Activated T-helper 9 cell treated with anti-CD3 and anti-CD28 coated beads, Interleukin-2, amount 50 U/mL, for 16 hours (primary cell): ENCODE data around the gene IL21R.
"Not testable (repeated sequence)": the region's sequence is repeated elsewhere in the genome, so short reads cannot be mapped to it uniquely, and the experiment has no call there.

Experiments
- DNase-seq: peaks from one replicate; pipeline ENCODE4 v3.0.0-alpha.2; 2020; ENCODE audit warnings: low read depth

The IL21R gene

DNA sequence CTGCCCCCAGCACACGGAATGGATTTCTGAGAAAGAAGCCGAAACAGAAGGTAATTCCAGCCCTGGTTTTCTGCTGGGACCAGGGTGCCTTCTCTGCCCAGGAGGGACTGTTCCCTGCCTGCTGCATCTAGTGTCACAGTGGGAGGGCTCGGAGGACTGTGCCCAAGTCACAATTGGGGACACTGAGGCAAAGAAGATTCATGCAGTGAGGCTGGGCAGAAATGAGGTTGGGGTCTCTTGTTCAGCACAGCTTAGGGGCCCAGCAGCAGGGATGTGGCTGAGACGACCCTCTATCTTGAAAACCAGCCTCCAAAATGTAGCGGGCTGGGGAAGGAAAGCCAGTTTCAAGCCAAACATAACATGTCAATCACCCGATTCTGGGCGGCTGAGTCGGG is 592 bp downstream of the IL21R start:
- no peak for DNase-seq

DNA sequence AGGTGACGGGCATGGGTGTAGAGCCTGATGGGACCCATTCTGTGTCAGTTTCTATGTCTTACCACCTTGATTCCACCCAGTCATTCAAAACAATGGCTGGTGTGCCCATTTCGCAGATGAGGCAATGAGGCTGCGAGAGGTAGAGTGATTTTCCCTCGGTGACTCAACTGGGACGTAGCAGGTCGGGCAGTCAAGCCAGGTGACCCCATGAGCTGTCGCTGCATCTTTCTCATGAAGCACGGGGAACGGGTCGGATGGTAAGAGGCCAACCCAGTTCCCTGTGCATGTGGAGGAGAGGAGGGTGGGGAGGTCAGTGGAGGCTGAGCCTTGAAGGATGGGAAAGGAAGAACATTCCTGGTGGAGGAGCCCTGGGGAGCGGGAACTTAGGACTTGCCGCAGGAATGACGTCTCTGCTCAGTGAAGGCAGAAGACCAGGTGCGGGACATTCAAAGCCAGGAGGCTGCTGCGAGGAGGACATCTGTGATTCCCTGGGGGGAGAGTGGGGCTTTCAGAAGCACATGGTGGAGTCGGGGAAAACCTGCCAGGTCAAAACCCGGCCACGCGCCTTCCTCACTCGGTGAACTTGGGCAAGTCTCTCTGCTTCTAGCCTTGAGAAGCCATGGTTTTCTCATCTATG is 1.1 kb downstream of the IL21R start:
- DNase-seq: peak; percentile 28

DNA sequence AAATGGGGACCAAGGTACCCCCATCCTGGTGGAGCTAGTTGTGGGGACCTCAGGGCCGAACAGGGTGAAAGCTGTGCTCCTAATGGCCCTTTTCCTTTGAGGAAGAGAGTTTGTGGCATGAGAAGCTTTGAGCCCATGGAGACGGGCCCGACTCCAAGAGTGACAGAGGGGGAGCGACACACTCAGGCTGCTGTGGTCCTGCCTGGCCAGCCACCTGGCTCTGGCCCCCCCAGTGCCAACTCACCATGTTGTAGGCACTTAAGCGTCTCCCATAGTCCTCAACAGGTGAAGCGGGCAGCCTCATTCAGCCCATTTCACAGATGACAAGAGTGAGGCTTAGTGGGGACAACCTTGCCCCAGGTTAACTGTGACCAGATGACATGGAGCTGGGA is 1.6 kb downstream of the IL21R start:
- DNase-seq: no peak

DNA sequence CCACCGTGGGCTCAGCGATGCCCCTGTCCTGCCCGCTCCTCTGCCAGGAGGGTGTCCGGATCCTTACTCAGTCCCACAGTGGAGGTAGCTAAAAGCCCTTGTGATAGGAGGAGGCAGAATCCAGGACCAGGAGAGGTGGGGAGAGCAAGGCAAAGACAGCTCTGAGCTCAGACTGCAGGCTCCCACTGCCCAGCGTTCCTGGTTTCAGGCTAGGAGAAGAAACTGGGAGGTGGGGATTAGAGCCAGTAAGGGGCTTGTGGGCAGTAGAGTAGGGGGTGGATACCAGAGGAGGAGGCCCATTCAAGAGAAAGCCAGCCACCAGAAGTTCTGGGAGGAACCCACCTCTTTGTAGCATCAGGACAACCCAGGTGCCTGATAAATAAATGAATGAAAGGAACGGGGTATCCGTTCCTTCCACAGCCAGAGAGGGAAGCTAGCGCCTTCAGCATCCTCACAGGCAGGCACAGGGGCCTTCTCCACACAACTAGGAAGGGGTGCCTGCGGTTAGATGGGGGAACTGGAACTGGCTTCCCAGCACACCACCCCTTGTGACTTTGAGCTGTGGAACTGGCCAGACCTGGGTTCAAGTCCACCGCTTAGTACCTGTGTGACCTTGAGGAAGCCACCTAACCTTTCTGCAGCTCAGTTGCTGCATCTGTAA is 2.3 kb downstream of the IL21R start:
- no peak for DNase-seq

DNA sequence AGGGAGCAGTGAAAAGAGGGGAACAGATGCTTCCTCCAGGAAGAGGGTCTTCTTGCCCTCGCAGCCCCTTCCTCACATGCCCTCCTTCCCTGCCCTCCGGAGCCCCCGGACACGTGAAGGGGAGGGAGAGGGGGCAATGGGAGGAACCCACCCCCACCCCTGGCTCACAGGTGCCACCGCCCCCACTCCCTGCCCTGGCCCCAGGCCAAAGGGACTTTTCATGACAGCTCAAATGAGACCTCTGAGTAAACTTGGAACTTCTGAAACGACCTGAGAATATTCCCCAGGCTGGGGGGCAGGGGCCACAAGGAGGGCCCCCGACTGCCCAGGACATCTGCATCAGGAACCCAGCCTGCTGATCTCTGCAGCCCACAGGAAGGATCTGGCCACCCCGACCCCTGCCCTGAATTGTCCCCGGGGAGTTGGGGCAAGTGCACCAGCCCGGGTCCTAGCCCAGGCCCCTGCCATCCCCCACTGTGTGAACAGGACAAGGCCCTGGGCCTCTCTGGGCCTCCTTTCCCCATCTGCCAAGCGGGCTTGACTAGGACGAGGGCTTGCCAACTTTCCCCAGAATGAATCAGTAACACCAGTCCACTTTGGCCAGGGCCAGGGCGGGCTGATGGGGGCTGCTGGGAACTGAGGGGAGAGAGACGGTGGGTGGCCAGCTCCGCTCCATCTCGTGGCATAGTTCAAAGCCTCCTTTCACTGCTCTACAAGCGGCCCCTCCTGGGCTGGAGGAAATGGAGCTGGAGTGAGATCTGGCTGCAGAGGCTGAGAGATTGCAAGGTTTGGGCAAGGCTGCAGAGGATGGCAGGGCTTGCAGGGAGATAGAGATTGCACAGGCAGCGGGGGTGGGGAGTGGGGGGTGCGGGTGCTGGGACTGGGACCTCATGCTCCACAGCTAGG is 3.8 kb downstream of the IL21R start:
- DNase-seq: peak; percentile 73

DNA sequence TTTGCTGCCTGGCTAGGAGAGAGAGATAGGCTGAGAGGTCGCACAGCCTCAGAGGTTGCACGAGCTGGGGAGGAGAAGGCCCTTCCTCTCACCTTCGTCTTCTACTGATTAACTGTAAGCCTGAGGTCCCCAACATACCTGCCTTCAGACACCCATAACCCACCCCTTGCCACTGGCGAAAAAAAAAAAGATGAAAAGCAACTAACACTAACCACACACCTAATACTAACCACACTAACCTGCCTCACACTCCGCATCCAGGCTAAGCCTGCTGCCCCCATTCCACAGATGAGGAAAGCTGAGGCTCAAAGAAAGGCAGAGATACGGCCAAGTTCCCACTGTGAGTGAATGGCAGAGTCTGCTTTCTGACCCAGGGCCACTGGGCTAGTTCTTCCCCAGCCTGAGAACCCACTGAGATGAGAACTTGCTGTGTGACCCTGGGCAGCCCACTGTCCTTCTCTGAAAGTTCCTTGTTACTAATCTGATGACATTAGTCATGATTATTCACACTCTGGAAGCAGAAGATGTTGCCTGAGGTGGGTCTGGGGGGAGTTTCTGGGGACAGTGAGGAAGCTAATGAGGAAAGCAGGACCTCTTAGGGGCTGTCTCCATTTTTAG is 4.6 kb downstream of the IL21R start:
- DNase-seq: no peak

DNA sequence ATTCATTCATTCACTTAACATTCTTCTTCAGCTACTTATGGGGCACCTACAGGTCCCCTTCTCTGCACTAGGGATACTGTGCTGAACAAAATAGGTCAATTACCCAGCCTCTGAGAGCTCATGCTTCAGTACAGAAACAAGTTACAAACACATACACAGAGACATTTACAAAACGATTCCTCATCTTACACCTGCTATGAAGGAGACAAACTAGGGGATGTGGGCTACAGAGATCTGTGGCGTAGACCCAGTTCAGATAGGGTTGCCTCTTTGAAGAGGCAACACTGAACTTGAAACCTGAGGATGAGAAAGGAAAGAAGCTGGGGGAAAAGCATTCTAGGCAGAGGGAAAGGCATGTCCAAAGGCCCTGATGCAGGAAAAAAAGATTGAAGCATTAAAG is 5.2 kb downstream of the IL21R start:
- no peak for DNase-seq

DNA sequence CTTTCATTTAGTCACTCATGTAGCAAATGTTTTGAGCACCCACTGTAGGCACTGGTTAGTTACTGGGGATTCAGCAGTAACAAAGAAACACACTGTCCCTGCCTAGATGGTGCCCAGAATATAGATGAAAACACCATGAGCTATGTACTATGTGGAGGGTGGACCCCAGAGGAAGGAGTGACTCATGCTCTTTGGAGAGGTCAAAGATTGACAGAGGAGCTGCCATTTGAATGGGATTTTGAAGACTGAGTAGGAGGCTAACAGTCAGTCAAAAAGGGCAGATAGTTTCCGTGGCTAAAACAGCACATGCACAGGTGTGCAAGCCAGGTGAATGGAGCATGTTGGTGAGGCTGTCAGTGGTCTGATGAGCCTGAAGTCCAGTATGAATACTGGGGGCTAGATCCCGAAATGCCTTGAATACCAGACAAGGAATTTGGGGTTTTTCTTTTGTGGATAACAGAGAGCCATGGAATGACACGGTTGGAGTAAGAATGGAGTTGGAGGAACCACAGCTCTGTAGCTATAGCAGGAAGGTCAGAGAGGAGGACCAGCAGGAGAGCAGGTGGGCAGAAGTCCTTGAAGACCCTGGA is 6.1 kb downstream of the IL21R start:
- no peak for DNase-seq

DNA sequence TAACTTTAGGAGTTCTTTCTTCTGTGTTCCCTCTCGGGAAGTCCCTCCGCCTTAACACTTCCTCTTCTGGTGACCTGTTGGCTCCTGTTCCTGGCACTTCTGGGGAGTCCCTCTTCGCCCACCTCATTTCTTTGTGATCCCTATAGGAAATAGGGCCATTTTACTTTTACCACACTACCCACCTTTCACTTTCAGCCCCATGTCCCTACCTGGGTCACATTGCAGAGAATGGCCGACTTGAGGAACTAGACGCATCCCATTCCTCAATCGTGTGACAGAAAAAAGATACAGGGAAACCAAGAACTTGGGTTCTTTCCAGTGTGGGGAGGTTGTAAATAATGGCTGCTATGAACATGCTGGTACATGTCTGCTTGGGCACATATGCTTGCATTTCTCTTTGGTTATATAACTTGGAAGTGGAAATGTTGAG is 6.6 kb downstream of the IL21R start:
- DNase-seq: no peak

DNA sequence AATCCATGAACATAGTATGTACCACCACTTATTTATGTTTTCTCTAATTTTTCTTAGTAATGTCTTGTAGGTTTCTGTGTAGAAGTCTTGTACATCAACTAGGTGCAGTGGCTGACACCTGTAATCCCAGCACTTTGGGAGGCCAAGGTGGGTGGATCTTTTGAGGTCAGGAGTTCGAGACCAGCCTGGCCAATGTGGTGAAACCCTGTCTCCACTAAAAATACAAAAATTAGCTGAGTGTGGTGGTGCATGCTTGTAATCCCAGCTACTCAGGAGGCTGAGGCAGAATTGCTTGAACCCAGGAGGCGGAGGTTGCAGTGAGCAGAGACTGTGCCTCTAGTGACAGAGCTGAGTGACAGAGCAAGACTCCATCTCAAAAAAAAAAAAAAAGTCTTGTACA is 8.0 kb downstream of the IL21R start:
- not testable (repeated sequence) for DNase-seq

DNA sequence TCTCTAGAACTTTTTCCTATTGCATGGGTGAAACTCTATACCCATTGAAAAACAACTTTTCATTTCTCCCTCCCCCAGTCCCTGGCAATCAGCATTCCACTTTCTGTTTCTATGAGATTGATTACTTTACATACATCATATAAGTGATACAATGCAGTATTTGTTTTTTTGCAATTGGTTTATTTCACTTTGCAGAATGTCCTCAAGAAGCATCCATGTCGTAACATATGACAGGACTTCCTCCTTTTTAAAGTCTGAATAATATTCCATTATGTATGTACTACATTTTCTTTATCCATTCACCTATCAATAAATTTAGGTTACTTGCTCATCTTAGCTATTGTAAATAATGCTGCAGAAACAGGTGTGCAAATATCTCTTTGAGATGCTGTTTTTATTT is 8.8 kb downstream of the IL21R start:
- no peak for DNase-seq

DNA sequence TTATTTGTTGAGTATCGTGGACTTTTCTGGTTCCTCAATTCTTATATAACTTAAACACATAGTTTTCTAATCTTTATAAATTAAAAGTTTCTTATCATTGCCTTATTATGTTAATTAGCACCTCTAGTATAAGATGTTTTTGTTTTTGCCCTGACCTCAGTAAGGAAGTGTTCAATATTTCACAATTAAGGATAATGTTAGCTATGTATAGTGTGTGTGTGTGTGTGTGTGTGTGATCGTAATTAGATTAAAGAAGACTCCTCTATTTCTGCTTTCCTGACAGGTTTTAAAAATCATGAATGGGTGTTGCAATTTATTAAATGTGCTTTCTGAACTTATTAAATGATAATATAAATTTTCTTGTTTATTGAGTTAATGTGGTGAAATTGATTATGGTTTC is 12.0 kb downstream of the IL21R start:
- DNase-seq: no peak

DNA sequence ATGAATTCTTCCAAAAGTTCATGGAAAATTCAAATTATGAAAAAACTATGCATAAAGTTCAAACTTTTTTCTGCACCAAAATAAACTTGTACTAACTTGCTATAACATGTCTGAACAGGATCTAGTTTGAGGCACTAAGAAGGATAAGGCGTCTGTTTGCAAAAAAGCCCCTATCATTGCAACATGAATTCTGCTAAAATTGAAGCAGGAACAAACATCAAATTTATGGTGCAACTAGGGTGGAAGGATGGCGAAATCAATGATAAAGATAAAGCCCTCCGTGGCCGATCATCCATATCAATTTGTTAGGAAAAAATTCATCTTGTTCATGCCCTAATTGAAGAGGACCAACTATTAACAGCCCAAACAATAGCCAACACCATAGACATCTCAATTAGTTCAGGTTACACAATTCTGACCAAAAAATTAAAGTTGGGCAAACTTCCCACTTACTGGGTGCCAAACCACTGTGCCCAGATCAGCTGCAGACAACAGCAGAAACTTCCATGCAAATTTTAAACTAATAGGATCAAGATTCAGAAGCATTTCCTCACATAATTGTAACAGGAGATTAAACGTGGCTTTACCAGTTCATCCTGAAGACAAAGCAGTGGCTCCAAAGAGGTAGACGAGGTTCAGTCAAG is 12.9 kb downstream of the IL21R start:
- no peak for DNase-seq

DNA sequence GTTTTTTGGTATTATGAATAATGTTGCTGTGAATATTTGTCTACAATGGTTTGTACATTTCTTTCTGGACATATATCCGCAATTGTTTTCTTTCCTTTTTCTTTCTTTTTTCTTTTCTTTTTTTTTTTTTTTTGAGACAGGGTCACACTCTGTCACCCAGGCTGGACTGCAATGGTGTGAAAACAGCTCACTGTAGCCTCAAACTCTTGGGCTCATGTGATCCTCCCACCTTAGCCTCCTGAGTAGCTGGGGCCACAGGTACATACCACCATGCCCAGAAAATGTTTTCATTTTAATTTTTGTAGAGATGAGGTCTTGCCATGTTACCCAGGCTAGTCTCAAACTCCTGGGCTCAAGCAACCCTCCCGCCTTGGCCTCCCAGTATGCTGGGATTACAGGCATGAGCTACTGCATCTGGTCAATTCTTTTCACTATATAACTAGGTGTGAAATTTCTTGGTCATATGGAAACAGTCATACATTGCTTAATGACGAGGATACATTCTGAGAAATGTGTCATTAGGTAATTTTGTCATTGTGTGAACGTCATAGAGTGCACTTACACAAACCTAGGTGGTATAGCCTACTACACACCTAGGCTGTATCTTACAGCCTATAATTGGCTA is 15.2 kb downstream of the IL21R start:
- DNase-seq: no peak

DNA sequence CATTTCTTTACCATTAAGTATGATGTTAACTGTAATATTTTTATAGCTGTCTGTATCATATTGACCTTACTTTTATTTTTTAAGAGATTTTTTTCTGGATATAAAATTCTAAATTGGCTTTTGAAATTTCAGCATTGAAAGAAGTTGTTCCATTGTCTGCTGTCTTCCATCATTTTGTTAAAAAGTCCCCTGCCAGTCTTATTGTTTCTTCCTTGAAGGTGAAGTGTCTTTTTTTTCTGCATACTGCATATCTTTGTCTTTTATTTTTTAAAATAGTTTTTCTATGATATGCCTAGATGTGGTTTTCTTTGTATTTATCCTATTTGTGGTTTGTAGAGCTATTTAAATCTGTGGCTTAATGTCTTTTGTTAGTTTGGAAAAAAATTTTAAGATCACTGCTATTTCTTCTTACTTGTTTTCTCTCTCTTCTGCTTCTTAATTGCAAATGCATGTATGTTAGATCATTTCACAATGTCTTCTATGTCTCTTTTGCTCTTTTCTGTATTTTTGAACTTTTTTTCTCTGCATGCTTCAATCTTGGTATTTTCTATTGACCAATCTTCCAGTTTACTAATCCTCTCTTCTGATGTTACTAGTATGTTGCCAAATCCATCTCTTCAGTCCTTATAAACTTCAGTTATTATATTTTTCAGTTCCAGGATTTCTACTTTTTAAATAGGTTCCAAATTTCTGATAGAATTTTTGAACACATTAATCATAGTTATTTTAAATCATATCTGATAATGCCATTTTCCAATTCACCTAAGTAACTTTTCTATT is 20.2 kb downstream of the IL21R start:
- DNase-seq: no peak

DNA sequence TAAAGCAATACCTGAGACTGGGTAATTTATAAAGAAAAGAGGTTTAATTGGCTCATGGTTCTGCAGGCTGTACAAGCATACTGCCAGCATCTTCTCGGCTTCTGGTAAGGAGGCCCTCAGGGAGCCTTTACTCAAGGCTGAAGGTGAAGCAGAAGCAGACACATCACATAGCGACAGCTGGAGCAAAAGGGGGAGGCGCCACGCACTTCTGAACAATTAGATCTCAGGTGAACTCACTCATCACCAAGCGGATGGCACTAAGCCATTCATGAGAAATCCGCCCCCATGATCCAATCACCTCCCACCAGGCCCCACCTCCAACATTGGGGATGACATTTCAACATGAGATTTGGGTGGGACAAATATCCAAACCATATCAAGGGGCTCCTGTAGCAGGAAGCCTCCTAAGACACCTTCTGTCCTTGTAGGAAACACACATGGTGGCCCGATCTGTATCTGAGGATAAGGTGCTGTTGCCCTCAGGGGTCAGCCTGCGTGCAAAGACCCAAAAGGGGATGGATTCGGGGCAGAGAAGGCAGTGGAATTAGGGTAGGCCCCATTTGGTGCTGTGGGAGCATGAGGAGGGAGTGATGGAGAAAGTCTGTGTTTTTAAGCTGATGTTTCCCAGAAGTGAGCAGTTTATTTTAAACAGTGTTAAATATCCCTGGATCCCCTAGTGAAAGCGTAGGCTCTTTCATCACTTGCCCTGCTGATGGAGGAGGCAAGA is 23.0 kb downstream of the IL21R start:
- no peak for DNase-seq

DNA sequence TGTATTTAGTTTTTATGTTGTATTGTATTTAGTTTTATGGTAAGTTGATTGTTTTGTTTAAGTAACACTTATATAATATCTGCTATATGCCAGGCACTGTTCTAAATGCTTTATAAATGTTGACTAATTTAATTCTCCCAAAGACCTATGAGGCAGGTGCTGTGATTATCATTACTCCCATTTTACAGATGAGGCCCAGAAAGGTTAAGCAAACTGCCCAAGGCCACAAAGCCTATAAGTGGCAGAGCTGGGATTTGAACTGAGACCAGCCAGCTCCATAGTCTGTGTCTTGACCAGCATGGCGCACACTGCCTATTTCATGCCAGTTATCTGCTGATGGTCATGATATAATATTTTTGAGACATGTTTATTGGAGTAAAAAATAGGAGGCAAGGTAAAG is 24.0 kb downstream of the IL21R start:
- DNase-seq: no peak

DNA sequence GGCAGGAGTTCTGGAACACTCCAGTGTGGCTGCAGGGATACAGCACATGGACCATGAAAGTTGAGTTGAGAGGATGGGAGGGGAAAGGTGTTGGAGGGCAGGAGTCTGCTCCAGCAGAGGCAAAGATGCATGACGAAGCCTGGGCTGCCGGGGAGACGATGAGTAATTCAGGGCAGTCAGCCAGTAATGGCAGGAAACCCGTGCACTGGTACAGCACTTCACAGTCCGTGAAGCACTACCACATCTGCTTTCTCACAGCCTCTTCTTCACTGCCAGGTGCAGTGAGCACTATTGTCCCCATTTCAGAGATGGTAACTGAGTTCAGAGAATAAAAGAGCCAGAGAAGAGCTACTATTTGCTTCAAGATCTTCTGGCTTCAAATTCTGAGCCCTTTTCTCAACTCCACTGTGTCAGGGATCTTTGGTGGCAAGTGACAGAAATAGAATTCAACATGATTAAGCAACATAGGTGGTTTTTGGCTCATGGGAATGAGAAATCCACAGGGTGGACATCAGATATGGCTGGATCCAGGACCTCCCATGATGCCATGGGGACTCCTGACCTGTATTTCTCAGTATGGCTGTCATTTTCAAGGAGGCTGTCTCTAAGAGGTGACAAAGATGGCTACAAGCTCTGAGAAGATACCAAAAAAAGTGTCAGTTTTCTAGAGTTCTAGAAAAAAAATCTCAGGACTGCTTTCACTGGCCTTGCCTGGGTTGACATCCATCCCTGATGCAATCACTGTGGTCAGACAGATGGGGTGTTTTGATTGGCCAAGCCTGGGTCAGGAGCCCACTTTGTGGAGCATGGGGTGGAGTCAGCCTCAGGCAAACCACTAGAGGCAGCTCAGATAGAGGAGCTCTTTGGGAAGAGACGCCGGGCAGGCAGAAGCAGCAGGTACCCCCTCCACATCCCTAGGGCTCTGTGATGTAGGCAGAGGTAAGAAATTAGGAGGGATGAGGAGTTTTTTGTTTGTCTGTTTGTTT is 24.7 kb downstream of the IL21R start:
- DNase-seq: peak; percentile 60

DNA sequence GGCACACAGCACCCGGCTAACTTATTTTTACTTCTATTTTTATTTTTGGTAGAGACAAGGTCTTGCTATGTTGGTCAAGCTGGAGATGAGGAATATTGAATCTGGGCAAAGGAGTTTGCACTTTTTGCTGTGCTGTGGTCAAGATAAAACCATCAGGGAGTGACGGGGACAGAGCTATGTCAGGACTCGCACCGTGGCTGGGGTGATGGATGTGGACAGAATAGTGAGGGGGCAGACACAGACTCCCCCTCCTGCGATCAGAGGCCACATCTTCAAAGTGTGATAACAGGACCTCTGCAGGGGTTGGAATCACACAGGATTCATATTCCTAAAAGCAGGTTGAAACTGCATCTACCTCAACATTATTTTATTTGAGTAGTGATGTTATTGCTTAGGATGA is 25.6 kb downstream of the IL21R start:
- DNase-seq: no peak
